ENCODE data around the gene MGLL. TPM values are rescaled to one million over a fixed set of nuclear protein-coding genes. Genes with fewer than 3 reads are reported as not detected.

MGLL gene
- total RNA-seq, 1 experiment from 2014 or later: 6.8 TPM

- Histone ChIP-seq H3K27me3 (ENCODE audit: insufficient read depth, low read length) (no peaks in the 10 kb centered on the region), H3K36me3 (ENCODE audit: control insufficient read depth in 1 of 2, insufficient read depth in 2 of 2, low read length in 2 of 2) (no peaks in the 10 kb centered on the region), H3K4me1 (ENCODE audit: control insufficient read depth in 1 of 2, insufficient read depth in 2 of 2, low read length in 2 of 2) (peaks cover 13 to 34% of the 10 kb centered on the region in 2 experiments), H3K9me3 (ENCODE audit: control insufficient read depth in 1 of 2, insufficient read depth in 1 of 2, low read depth in 1 of 2, low read length in 2 of 2) (no peaks in the 10 kb centered on the region), H3K27ac (ENCODE audit: low read depth, low read length) (no peak overlapping the region), H2AFZ (ENCODE audit: low read depth, low read length, poor library complexity, severe bottlenecking) (no peak overlapping the region), H3K4me3 (replicated peaks in 1 of 2; ENCODE audit: low read depth in 1 of 2, low read length in 2 of 2) (no peak overlapping the region), H3K79me2 (ENCODE audit: insufficient read depth, low read length) (no peaks in the 10 kb centered on the region), H3K9me2 (ENCODE audit: insufficient read depth) (no peaks in the 10 kb centered on the region), H3K9ac (ENCODE audit: low read length) (no peak overlapping the region), H4K20me1 (ENCODE audit: insufficient read depth) (no peaks in the 10 kb centered on the region), H3K4me2 (ENCODE audit: low read length) (no peak overlapping the region)
- CTCF ChIA-PET: no interaction called here
- DNase-seq (ENCODE audit: low read depth, low spot score) (no peak), ATAC-seq (no peak)
- intact Hi-C loops (cut with micrococcal nuclease): no loop called here
- BruUV-seq (replicated peaks): no TSS peak
- no peak for TF ChIP-seq EZH2 (IDR thresholded peaks at IDR 0.05)
- TF ChIP-seq SRF (IDR thresholded peaks at IDR 0.05; ENCODE audit: low read depth): no peak
- TF ChIP-seq CEBPB (IDR thresholded peaks at IDR 0.05; ENCODE audit: low read depth): no peak
- no peak for TF ChIP-seq JUND (IDR thresholded peaks at IDR 0.05)
- TF ChIP-seq CBX3 (IDR thresholded peaks at IDR 0.05; ENCODE audit: low read depth): no peak
- POLR2A ChIA-PET: no interaction called here
- RAD21 ChIA-PET (ENCODE audit: low non-redundant PET in 1 of 2, low total read pairs in 2 of 2, uncharacterized antibody in 2 of 2, unreplicated experiment in 2 of 2): no interaction called here
These were observed 135.8 kb downstream of the MGLL start for GRCh38 chr3:127686512-127686894.

- ATAC-seq (no peak), DNase-seq (ENCODE audit: low read depth, low spot score) (no peak)
- BruUV-seq (replicated peaks): no TSS peak
- Histone ChIP-seq H3K4me3 (replicated peaks in 1 of 2; ENCODE audit: low read depth in 1 of 2, low read length in 2 of 2) (no peak overlapping the region), H3K27me3 (ENCODE audit: insufficient read depth, low read length) (no peaks in the 10 kb centered on the region), H3K9ac (ENCODE audit: low read length) (no peak overlapping the region), H2AFZ (ENCODE audit: low read depth, low read length, poor library complexity, severe bottlenecking) (no peak overlapping the region), H3K9me2 (ENCODE audit: insufficient read depth) (no peaks in the 10 kb centered on the region), H3K79me2 (ENCODE audit: insufficient read depth, low read length) (no peaks in the 10 kb centered on the region), H4K20me1 (ENCODE audit: insufficient read depth) (no peaks in the 10 kb centered on the region), H3K4me1 (ENCODE audit: control insufficient read depth in 1 of 2, insufficient read depth in 2 of 2, low read length in 2 of 2) (peaks cover 13 to 29% of the 10 kb centered on the region in 2 experiments), H3K36me3 (ENCODE audit: control insufficient read depth in 1 of 2, insufficient read depth in 2 of 2, low read length in 2 of 2) (no peaks in the 10 kb centered on the region), H3K9me3 (ENCODE audit: control insufficient read depth in 1 of 2, insufficient read depth in 1 of 2, low read depth in 1 of 2, low read length in 2 of 2) (no peaks in the 10 kb centered on the region), H3K27ac (ENCODE audit: low read depth, low read length) (no peak overlapping the region), H3K4me2 (ENCODE audit: low read length) (no peak overlapping the region)
- RAD21 ChIA-PET (ENCODE audit: low non-redundant PET in 1 of 2, low total read pairs in 2 of 2, uncharacterized antibody in 2 of 2, unreplicated experiment in 2 of 2): no interaction called here
- no peak for TF ChIP-seq ELF1 (IDR thresholded peaks at IDR 0.05; ENCODE audit: borderline replicate concordance, low read depth)
- TF ChIP-seq CTCF (IDR thresholded peaks at IDR 0.05 in 2 of 3, conservative IDR thresholded peaks at IDR 0.05 in 1 of 3; ENCODE audit: borderline replicate concordance in 1 of 3, insufficient read depth in 1 of 3, low read depth in 2 of 3, low read length in 2 of 3): no peak
- no peak for TF ChIP-seq TCF7L2 (IDR thresholded peaks at IDR 0.05; ENCODE audit: borderline replicate concordance, extremely low read depth, insufficient read depth, insufficient read length)
- TF ChIP-seq CEBPB (IDR thresholded peaks at IDR 0.05; ENCODE audit: low read depth): no peak
- no peak for TF ChIP-seq YY1 (IDR thresholded peaks at IDR 0.05; ENCODE audit: extremely low read depth, insufficient replicate concordance, low read depth, low read length)
- no peak for TF ChIP-seq POLR2A (IDR thresholded peaks at IDR 0.05; ENCODE audit: borderline replicate concordance, extremely low read depth, insufficient read depth, insufficient read length)
- no peak for TF ChIP-seq EZH2phosphoT487 (IDR thresholded peaks at IDR 0.05; ENCODE audit: borderline replicate concordance)
- POLR2A ChIA-PET: no interaction called here
- CTCF ChIA-PET: no interaction called here
- intact Hi-C loops (cut with micrococcal nuclease): no loop called here
These were observed 136.4 kb downstream of the MGLL start for GRCh38 chr3:127685708-127686511.
